ENCODE results near the gene KRT222.

Gene KRT222

GRCh38 chr17:40664582-40665333, at the start of gene KRT222:
TSS of gene KRT222 (minus strand) at chr17:40665177. CDS start at chr17:40665099, 78 bp downstream.
- no peak for DNase-seq

GRCh38 chr17:40714473-40714872, 49.5 kb upstream of the KRT222 start:
- no peak for DNase-seq

- DNase-seq, result no peak
Observed at GRCh38 chr17:40707745-40708144, 42.8 kb upstream of the KRT222 start.

GRCh38 chr17:40705584-40705983, 40.6 kb upstream of the KRT222 start:
- DNase-seq, result no peak

GRCh38 chr17:40703652-40704051, 38.7 kb upstream of the KRT222 start, which contains the start of gene KRT24:
TSS of gene KRT24 (minus strand) at chr17:40703752. CDS start at chr17:40703693, 59 bp downstream.
- no peak for DNase-seq

- no peak for DNase-seq
Observed at GRCh38 chr17:40702271-40702670, 37.3 kb upstream of the KRT222 start.

GRCh38 chr17:40699853-40700252, 34.9 kb upstream of the KRT222 start:
- DNase-seq, result peak; percentile 42

GRCh38 chr17:40699371-40699770, 34.4 kb upstream of the KRT222 start:
- peak; percentile 33 for DNase-seq

GRCh38 chr17:40697297-40697696, 32.3 kb upstream of the KRT222 start:
- DNase-seq, result no peak

GRCh38 chr17:40696651-40697072, 31.7 kb upstream of the KRT222 start:
- no peak for DNase-seq

- DNase-seq, result no peak
Observed at GRCh38 chr17:40695874-40696472, 31.0 kb upstream of the KRT222 start.

- DNase-seq, result no peak
Observed at GRCh38 chr17:40694584-40694983, 29.6 kb upstream of the KRT222 start.

- DNase-seq, result no peak
Observed at GRCh38 chr17:40687106-40687505, 22.1 kb upstream of the KRT222 start.

- no peak for DNase-seq
Observed at GRCh38 chr17:40686192-40686591, 21.2 kb upstream of the KRT222 start.

GRCh38 chr17:40680998-40681397, 16.0 kb upstream of the KRT222 start:
- DNase-seq, result no peak

- no peak for DNase-seq
Observed at GRCh38 chr17:40679523-40679907, 14.5 kb upstream of the KRT222 start.

- DNase-seq, result no peak
Observed at GRCh38 chr17:40678902-40679522, 14.0 kb upstream of the KRT222 start.

GRCh38 chr17:40675905-40676304, 10.9 kb upstream of the KRT222 start:
- no peak for DNase-seq

- no peak for DNase-seq
Observed at GRCh38 chr17:40672654-40673053, 7.7 kb upstream of the KRT222 start.

- no peak for DNase-seq
Observed at GRCh38 chr17:40671282-40671681, 6.3 kb upstream of the KRT222 start.

- DNase-seq, result no peak
Observed at GRCh38 chr17:40666331-40666730, 1.4 kb upstream of the KRT222 start.

GRCh38 chr17:40663252-40663651, 1.7 kb downstream of the KRT222 start:
- no peak for DNase-seq

GRCh38 chr17:40659911-40660310, 5.1 kb downstream of the KRT222 start:
- DNase-seq, result no peak

- DNase-seq, result no peak
Observed at GRCh38 chr17:40658396-40658795, 6.6 kb downstream of the KRT222 start.

Data from left hindlimb (tissue), 1 donor.